A549 (cell line): ENCODE data around the gene SNTG2. TPM values are rescaled to one million over a fixed set of nuclear protein-coding genes. Genes with fewer than 3 reads are reported as not detected.
A peak's percentile ranks its signal among the peaks of the same experiment; 100 is the strongest.

ENCODE experiments used
- ATAC-seq, 2 experiments: fragments of 200-7000 bp in 1 of 2; fragments of >200 bp in 1 of 2; cut with Nextera tagmentation in 1 of 2; cut with Tn5 transposase in 1 of 2; 3 replicates each; pipeline versions ENCODE4 v1.8.0 to v1.9.1; 2018 to 2020; ENCODE audit warnings: mild to moderate bottlenecking in 1 of 2, moderate library complexity in 1 of 2
- CTCF ChIA-PET: fragments of 300-600 bp; sonication (Branson Sonifier 250); formaldehyde crosslinking; extraction: SDS; loops from one replicate; lab custom pipeline; 2021; ENCODE audit warnings: antibody characterized with exemption, inconsistent platforms; lab: Yijun Ruan, JAX
- POLR2A ChIA-PET: fragments of 350-600 bp; formaldehyde crosslinking; extraction: SDS; loops from one replicate; lab custom pipeline; 2021; ENCODE audit warnings: antibody characterized with exemption, inconsistent platforms; lab: Yijun Ruan, JAX
- DNase-seq, 2 experiments: peaks; one replicate each; pipeline versions ENCODE4 v3.0.0 to v3.0.0-alpha.2; 2011 to 2016; ENCODE audit warnings: low read depth in 1 of 2, low spot score in 1 of 2
- FAIRE-seq: peaks from 2 replicates; lab custom pipeline; 2011; peaks lifted over from hg19 to GRCh38; lab: Jason Lieb, UNC
- H3K27ac ChIP-seq, 2 experiments: fragments of >200 bp; sonication (Bioruptor Twin); formaldehyde crosslinking; 3 replicates each; pipeline ENCODE4 v1.5.1; 2016 to 2017
- H3K4me1 ChIP-seq: fragments of >200 bp; sonication (Bioruptor Twin); formaldehyde crosslinking; 3 replicates; pipeline ENCODE4 v1.6.1; 2016
- H3K4me2 ChIP-seq: fragments of >200 bp; sonication (Bioruptor Twin); formaldehyde crosslinking; 3 replicates; pipeline ENCODE4 v1.6.1; 2016
- H3K4me3 ChIP-seq: fragments of >200 bp; sonication (Bioruptor Twin); formaldehyde crosslinking; 3 replicates; pipeline ENCODE4 v1.5.1; 2016
- H3K9me3 ChIP-seq: fragments of >200 bp; sonication (Bioruptor Twin); formaldehyde crosslinking; 3 replicates; pipeline ENCODE4 v1.6.1; 2016
- CBX8 ChIP-seq: fragments of 200-600 bp; sonication (generic); IDR thresholded peaks from 2 replicates; pipeline ENCODE4 v1.6.1; 2016
- CEBPB ChIP-seq, 2 experiments: fragments of >200 bp in 1 of 2; sonication (Bioruptor Twin) in 1 of 2; formaldehyde crosslinking in 1 of 2; IDR thresholded peaks; 2 replicates each; pipeline ENCODE4 v1.6.1; 2012 to 2016
- CHD2 ChIP-seq: fragments of 150-350 bp; IDR thresholded peaks from 2 replicates; pipeline ENCODE4 v1.6.1; 2014; ENCODE audit warnings: low read length; ENCODE audit not compliant: partially characterized antibody
- CHD4 ChIP-seq: fragments of 200-600 bp; sonication (generic); IDR thresholded peaks from 2 replicates; pipeline ENCODE4 v1.6.1; 2016; ENCODE audit warnings: antibody characterized with exemption, mild to moderate bottlenecking, borderline replicate concordance
- EHMT2 ChIP-seq: fragments of 200-600 bp; sonication (generic); IDR thresholded peaks from 2 replicates; pipeline ENCODE4 v1.6.1; 2016; ENCODE audit warnings: antibody characterized with exemption, low read depth, mild to moderate bottlenecking, moderate library complexity
- FOSB ChIP-seq: fragments of 250-450 bp; sonication (Bioruptor Pico); IDR thresholded peaks from 2 replicates; pipeline ENCODE4 v1.5.0; 2020; ENCODE audit warnings: mild to moderate bottlenecking, moderate library complexity
- GATA3 ChIP-seq: IDR thresholded peaks from 2 replicates; pipeline ENCODE4 v1.6.1; 2012; ENCODE audit warnings: borderline replicate concordance
- HEYL ChIP-seq: fragments of 250-450 bp; sonication (Bioruptor Pico); IDR thresholded peaks from 2 replicates; pipeline ENCODE4 v1.8.0; 2021; ENCODE audit warnings: mild to moderate bottlenecking, moderate library complexity
- HOXA7 ChIP-seq: fragments of 250-450 bp; sonication (Bioruptor Pico); IDR thresholded peaks from 2 replicates; pipeline ENCODE4 v1.5.0; 2020; ENCODE audit warnings: mild to moderate bottlenecking, moderate library complexity
- HOXB13 ChIP-seq: fragments of 250-450 bp; sonication (Bioruptor Pico); IDR thresholded peaks from 2 replicates; pipeline ENCODE4 v1.5.0; 2020; ENCODE audit warnings: low read depth, mild to moderate bottlenecking, moderate library complexity
- KDM5A ChIP-seq: fragments of 200-600 bp; sonication (generic); IDR thresholded peaks from 2 replicates; pipeline ENCODE4 v1.6.1; 2016; ENCODE audit warnings: antibody characterized with exemption, mild to moderate bottlenecking
- MAFK ChIP-seq: fragments of 450-650 bp; IDR thresholded peaks from 2 replicates; pipeline ENCODE4 v1.6.1; 2014; ENCODE audit not compliant: partially characterized antibody
- MYC ChIP-seq: IDR thresholded peaks from 2 replicates; pipeline ENCODE4 v1.6.1; 2012; ENCODE audit warnings: mild to moderate bottlenecking, inconsistent platforms, low read length, improper control_type of control experiment, borderline replicate concordance
- NFE2L2 ChIP-seq: fragments of 150-350 bp; conservative IDR thresholded peaks from 2 replicates; pipeline ENCODE4 v1.6.1; 2014; ENCODE audit warnings: low read length
- NPAS2 ChIP-seq: fragments of 250-450 bp; sonication (Bioruptor Pico); IDR thresholded peaks from 2 replicates; pipeline ENCODE4 v1.8.0; 2022; ENCODE audit warnings: mild to moderate bottlenecking, moderate library complexity, borderline replicate concordance
- NR3C1 ChIP-seq: fragments of >200 bp; sonication (Bioruptor Twin); formaldehyde crosslinking; IDR thresholded peaks from 3 replicates; pipeline ENCODE4 v1.6.1; 2017
- PHF8 ChIP-seq: fragments of 200-600 bp; sonication (generic); IDR thresholded peaks from 2 replicates; pipeline ENCODE4 v1.6.1; 2016; ENCODE audit warnings: low read depth, mild to moderate bottlenecking, antibody characterized with exemption, moderate library complexity, borderline replicate concordance
- POLR2A ChIP-seq: IDR thresholded peaks from 2 replicates; pipeline ENCODE4 v1.6.1; 2012; ENCODE audit warnings: mild to moderate bottlenecking, low read length
- POLR2AphosphoS2 ChIP-seq: conservative IDR thresholded peaks from 2 replicates; pipeline ENCODE4 v1.6.1; 2012; ENCODE audit warnings: low read length, improper control_type of control experiment, inconsistent platforms
- RAD21 ChIP-seq, 2 experiments: fragments of >200 bp in 1 of 2; sonication (Bioruptor Twin) in 1 of 2; formaldehyde crosslinking in 1 of 2; IDR thresholded peaks in 1 of 2; conservative IDR thresholded peaks in 1 of 2; 2 replicates in 1 of 2; 3 replicates in 1 of 2; pipeline ENCODE4 v1.6.1; 2012 to 2018; ENCODE audit warnings: inconsistent platforms in 1 of 2
- RCOR1 ChIP-seq: fragments of 150-350 bp; IDR thresholded peaks from 2 replicates; pipeline ENCODE4 v1.6.1; 2014; ENCODE audit warnings: antibody characterized with exemption, low read length, low read depth
- TFCP2L1 ChIP-seq: fragments of 250-450 bp; sonication (Bioruptor Pico); IDR thresholded peaks from 2 replicates; pipeline ENCODE4 v1.5.0; 2021; ENCODE audit warnings: mild to moderate bottlenecking
- ZFP36 ChIP-seq: fragments of 450-650 bp; IDR thresholded peaks from 2 replicates; pipeline ENCODE4 v1.6.1; 2014; ENCODE audit warnings: borderline replicate concordance; ENCODE audit not compliant: partially characterized antibody
- WGBS: methylation state at CpG from one replicate; pipeline ENCODE4 v1.1.6; 2017; ENCODE audit errors: missing lambda C conversion rate; 5-methylcytosine and 5-hydroxymethylcytosine counted together
- polyA plus RNA-seq, 4 experiments: library from polyadenylated mRNA; depleted of rRNA in 3 of 4; stranded (reverse); fragments of >200 nt; fragmentation: RNase III in 1 of 4; extraction: RNeasy Plus Mini Kit Qiagen cat#74134 plus additional on column Dnase treatment in 1 of 4; gene quantifications; 2 replicates in 3 of 4; 3 replicates in 1 of 4; pipeline ENCODE4 v1.2.3, GENCODE V29; 2011 to 2017
- TF ChIP-seq, protein P1 (sequence below): fragments of >200 bp; sonication (Bioruptor Twin); formaldehyde crosslinking; IDR thresholded peaks from 3 replicates; pipeline ENCODE4 v1.5.1; 2016
- TF ChIP-seq, protein P2 (sequence below): IDR thresholded peaks from 2 replicates; pipeline ENCODE4 v1.6.1; 2012
- TF ChIP-seq, protein P3 (sequence below): fragments of >200 bp; sonication (Bioruptor Twin); formaldehyde crosslinking; IDR thresholded peaks from 3 replicates; pipeline ENCODE4 v1.6.1; 2016
- TF ChIP-seq, protein P4 (sequence below): fragments of 450-650 bp; IDR thresholded peaks from 2 replicates; pipeline ENCODE4 v1.6.1; 2014; ENCODE audit warnings: antibody characterized with exemption

The SNTG2 gene
- polyA plus RNA-seq, 2 of the 4 experiments (the other 2 are of a cell fraction) = not detected

DNA sequence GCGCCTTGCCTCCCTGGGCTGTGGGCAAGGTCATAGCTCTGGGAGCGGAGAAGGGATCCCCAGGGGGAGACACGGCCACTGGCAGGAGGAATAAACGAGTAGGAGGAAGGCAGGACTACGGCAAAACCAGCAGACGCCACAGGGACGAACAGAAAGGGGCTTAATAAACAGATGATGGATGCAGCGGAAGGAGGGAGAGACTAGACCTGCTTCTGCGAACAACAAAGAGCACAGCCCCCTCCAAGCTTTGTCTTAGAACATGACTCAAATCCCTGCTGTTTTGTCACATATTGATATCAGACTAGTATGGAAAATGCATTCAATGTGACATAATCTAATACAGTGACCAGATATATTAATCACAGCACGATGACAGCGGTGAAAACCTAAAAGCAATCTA, 306.7 kb downstream of the SNTG2 start:
- 14% methylated on average over 11 of the region's 11 CpGs for WGBS
- Histone ChIP-seq H3K27ac (no peak overlapping the region), H3K4me1 (no peaks in the 10 kb centered on the region), H3K4me2 (no peak overlapping the region), H3K9me3 (no peaks in the 10 kb centered on the region), H3K4me3 (no peak overlapping the region)
- ChIA-PET POLR2A (no interaction called here), CTCF (no interaction called here)
- TF ChIP-seq FOSB (CRISPR knock-in tag) (no peak), NFE2L2 (no peak), RAD21 (conservative IDR thresholded peaks at IDR 0.05 in 1 of 2, IDR thresholded peaks at IDR 0.05 in 1 of 2) (no peak), POLR2AphosphoS2 (no peak), HEYL (CRISPR knock-in tag) (no peak), CBX8 (no peak), RCOR1 (no peak), NPAS2 (no peak), CEBPB (IDR thresholded peaks at IDR 0.05) (no peak), MAFK (no peak), GATA3 (no peak), EHMT2 (no peak), ZFP36 (no peak), KDM5A (no peak)
- TF ChIP-seq, protein P1, sequence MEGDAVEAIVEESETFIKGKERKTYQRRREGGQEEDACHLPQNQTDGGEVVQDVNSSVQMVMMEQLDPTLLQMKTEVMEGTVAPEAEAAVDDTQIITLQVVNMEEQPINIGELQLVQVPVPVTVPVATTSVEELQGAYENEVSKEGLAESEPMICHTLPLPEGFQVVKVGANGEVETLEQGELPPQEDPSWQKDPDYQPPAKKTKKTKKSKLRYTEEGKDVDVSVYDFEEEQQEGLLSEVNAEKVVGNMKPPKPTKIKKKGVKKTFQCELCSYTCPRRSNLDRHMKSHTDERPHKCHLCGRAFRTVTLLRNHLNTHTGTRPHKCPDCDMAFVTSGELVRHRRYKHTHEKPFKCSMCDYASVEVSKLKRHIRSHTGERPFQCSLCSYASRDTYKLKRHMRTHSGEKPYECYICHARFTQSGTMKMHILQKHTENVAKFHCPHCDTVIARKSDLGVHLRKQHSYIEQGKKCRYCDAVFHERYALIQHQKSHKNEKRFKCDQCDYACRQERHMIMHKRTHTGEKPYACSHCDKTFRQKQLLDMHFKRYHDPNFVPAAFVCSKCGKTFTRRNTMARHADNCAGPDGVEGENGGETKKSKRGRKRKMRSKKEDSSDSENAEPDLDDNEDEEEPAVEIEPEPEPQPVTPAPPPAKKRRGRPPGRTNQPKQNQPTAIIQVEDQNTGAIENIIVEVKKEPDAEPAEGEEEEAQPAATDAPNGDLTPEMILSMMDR = no peak
- TF ChIP-seq, protein P2, sequence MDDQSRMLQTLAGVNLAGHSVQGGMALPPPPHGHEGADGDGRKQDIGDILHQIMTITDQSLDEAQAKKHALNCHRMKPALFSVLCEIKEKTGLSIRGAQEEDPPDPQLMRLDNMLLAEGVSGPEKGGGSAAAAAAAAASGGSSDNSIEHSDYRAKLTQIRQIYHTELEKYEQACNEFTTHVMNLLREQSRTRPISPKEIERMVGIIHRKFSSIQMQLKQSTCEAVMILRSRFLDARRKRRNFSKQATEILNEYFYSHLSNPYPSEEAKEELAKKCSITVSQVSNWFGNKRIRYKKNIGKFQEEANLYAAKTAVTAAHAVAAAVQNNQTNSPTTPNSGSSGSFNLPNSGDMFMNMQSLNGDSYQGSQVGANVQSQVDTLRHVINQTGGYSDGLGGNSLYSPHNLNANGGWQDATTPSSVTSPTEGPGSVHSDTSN = no peak
- ATAC-seq = no peak
- no peak for FAIRE-seq
- DNase-seq = no peak

DNA sequence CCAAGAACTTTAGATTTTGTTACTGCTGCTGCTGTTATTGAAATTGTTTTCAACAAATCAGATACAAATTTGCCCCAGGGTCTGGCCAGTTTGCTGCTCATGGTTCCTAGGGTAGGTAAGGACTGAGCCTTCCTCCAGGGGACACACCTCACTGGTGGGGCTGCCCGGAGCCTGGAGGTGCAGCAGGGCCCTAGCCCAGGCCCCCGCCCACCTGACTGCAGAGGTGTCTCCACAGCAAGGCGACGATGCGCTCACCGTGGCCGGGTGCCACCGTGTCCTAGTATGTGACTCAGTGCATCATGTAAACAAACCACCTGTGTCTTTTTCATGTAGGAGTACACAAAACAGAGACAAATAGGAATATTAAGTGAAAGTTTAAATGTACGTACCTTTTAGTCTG, 309.1 kb downstream of the SNTG2 start:
- no peak for FAIRE-seq
- WGBS = 28% methylated on average over 9 of the region's 9 CpGs
- Histone ChIP-seq H3K4me1 (no peaks in the 10 kb centered on the region), H3K27ac (no peak overlapping the region), H3K9me3 (no peaks in the 10 kb centered on the region), H3K4me2 (no peak overlapping the region), H3K4me3 (no peak overlapping the region)
- no peak for DNase-seq
- ChIA-PET POLR2A (no interaction called here), CTCF (no interaction called here)
- ATAC-seq = no peak
- TF ChIP-seq POLR2A (peak; percentile 14; the same call in 1 of the 2 replicates), PHF8 (no peak)

GRCh38 chr2:1262609-1263008, 312.0 kb downstream of the SNTG2 start:
- Histone ChIP-seq H3K4me2 (no peak overlapping the region), H3K9me3 (no peaks in the 10 kb centered on the region), H3K4me3 (no peak overlapping the region)
- FAIRE-seq (no peak), ATAC-seq (no peak), DNase-seq (no peak)
- ChIA-PET CTCF (no interaction called here), POLR2A (no interaction called here)
- 58% methylated on average over 28 of the region's 29 CpGs for WGBS
- TF ChIP-seq MYC (no peak), POLR2AphosphoS2 (no peak), HOXB13 (CRISPR knock-in tag) (no peak), HOXA7 (no peak), CHD2 (no peak), CHD4 (no peak), KDM5A (no peak), NR3C1 (no peak), RAD21 (conservative IDR thresholded peaks at IDR 0.05 in 1 of 2, IDR thresholded peaks at IDR 0.05 in 1 of 2) (no peak), RCOR1 (no peak), TFCP2L1 (CRISPR knock-in tag) (no peak), EHMT2 (no peak)
- TF ChIP-seq, protein P3, sequence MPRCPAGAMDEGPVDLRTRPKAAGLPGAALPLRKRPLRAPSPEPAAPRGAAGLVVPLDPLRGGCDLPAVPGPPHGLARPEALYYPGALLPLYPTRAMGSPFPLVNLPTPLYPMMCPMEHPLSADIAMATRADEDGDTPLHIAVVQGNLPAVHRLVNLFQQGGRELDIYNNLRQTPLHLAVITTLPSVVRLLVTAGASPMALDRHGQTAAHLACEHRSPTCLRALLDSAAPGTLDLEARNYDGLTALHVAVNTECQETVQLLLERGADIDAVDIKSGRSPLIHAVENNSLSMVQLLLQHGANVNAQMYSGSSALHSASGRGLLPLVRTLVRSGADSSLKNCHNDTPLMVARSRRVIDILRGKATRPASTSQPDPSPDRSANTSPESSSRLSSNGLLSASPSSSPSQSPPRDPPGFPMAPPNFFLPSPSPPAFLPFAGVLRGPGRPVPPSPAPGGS = no peak
- TF ChIP-seq, protein P4, sequence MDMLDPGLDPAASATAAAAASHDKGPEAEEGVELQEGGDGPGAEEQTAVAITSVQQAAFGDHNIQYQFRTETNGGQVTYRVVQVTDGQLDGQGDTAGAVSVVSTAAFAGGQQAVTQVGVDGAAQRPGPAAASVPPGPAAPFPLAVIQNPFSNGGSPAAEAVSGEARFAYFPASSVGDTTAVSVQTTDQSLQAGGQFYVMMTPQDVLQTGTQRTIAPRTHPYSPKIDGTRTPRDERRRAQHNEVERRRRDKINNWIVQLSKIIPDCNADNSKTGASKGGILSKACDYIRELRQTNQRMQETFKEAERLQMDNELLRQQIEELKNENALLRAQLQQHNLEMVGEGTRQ = no peak
- TF ChIP-seq, protein P2 = no peak
- TF ChIP-seq, protein P1 = no peak
- TF ChIP-seq, all 56 proteins: peak for 0
- H3K4me1 ChIP-seq = no peaks in the 10 kb centered on the region
- no peak overlapping the region for H3K27ac ChIP-seq
